Left hindlimb (tissue), 1 donor: Measurements from ENCODE around the gene TRPM2.
"Not testable (repeated sequence)": the region's sequence is repeated elsewhere in the genome, so short reads cannot be mapped to it uniquely, and the experiment has no call there.

Source experiments
- DNase-seq: peaks from one replicate; pipeline ENCODE4 v3.0.0-alpha.2; 2018

Gene TRPM2

GRCh38 chr21:44356160-44356559 lies 2.7 kb downstream of the TRPM2 start:
- DNase-seq = no peak

- DNase-seq = no peak
Observed at GRCh38 chr21:44356636-44357035, 3.2 kb downstream of the TRPM2 start.

- no peak for DNase-seq
Observed at GRCh38 chr21:44357064-44357837, 3.8 kb downstream of the TRPM2 start.

DNA sequence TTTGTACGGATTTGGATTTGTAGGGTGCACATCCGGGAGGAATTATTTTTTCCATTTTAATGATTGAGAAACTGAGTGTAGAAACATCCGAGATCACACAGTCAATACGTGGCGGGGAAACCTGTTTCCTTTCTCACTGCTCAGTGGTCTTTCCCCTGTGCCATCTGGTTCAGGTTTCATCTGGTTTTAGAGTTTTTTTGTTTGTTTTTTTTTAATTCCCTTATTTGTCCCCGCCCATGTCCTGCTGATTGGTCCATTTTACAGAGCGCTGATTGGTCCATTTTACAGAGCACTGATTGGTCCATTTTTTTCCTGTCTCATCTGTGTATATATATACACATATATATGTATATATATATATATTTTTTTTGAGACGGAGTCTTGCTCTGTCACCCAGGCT lies 6.0 kb downstream of the TRPM2 start:
- DNase-seq = no peak

GRCh38 chr21:44360159-44360558 lies 6.7 kb downstream of the TRPM2 start:
- peak; percentile 13 for DNase-seq

DNA sequence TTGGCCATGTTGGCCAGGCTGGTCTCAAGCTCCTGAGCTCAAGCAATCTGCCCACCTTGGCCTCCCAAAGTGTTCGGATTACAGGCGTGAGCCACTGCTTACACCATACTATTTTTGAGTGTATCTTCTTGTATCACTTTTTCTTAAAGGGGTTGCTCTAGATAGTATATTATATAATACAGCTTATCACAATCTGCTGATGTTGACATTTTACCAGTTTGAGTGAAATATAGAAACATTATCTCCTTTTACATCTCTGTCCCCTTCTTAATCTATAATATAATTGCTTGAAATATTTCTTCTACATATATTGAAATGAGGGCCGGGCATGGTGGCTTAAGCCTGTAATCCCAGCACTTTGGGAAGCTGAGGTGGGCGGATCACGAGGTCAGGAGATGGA lies 8.5 kb downstream of the TRPM2 start:
- DNase-seq = not testable (repeated sequence)

GRCh38 chr21:44363278-44363677 lies 9.9 kb downstream of the TRPM2 start:
- no peak for DNase-seq

GRCh38 chr21:44364151-44365053 lies 11.0 kb downstream of the TRPM2 start:
- no peak for DNase-seq

DNA sequence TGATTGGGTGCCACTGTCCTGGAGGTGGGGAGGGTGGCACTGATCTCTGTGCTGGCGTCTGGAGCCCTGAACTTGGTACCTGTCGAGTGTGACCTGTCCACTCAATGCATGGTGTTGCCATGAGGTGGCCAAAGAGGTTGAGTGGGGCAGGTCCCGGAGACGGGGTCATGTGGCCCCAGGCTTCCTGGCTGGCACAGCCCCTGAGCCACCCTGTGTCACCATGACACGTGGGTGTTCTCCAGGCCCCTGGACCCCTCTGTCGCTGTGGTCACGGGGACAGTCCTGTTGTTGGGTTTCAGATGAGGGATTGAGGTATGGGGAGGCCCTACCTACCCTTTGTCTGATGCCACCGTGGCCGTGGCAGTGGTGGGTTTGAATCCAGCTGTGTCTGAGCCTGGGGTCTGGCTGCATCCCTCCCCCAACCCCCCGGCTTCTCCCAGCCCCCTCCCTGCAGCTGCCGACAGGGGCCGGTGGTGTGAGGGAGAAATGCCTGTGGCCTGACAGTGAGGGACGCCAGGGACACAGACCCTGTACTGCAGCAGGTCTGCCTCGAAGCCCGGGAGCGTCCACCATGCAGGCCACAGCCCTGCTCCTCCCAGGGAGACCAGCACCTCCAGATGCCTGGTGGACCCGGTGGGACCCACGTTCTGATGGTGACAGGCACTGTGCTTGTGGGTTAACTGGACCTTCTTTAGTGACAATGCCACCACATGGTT lies 12.0 kb downstream of the TRPM2 start:
- no peak for DNase-seq

GRCh38 chr21:44365967-44366585 lies 12.7 kb downstream of the TRPM2 start:
- DNase-seq = no peak

DNA sequence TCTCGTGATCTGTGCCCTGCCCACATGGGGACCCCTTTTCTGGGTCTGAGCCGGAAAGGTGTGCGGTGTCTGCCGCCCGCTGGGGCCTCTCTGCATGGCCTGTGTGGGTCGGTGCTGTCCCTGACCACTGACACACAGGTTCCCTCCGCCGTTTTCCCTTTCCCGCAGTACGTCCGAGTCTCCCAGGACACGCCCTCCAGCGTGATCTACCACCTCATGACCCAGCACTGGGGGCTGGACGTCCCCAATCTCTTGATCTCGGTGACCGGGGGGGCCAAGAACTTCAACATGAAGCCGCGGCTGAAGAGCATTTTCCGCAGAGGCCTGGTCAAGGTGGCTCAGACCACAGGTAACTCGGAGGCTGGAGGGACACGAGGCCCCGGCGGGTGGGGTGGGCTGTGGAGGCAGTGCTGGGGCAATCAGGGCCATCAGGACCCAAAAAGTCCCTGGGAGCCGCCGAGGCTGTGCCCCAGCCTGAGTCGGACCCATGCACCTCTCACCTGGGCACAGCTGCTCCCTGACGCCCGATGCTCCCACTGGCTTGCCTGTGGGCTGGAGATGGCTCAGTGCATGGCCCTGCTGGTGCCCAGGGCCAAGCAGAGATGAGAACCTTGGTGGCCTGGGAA lies 13.3 kb downstream of the TRPM2 start:
- peak; percentile 21 for DNase-seq

DNA sequence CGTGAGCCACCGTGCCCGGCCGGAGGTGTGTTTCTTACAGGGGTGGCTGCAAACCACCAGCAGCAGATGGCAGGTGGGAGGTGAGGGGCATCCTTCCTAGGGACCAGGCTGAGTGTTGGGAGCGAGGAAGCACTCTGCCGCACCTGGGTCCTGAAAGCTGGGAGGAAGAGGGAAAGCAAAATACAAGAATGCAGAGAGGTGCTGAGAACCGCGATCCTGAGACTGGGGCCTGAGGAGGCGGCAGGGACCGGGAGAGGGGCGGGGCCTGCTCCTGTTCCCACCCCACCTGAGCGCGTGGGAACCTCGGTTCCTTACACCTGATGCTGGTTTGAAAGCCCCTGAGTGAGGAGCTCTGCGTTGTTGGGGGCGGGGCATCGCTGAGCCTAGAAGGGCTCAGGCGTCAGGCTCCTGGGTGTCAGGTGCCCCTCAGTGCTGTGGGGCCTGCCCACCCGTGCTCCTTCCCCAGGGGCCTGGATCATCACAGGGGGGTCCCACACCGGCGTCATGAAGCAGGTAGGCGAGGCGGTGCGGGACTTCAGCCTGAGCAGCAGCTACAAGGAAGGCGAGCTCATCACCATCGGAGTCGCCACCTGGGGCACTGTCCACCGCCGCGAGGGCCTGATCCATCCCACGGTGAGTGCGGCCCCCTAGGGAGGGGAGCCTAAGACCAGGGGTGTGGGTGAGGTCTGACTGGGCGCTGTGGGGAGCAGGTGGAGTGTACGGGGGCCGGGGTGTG lies 15.5 kb downstream of the TRPM2 start:
- peak; percentile 10 for DNase-seq

DNA sequence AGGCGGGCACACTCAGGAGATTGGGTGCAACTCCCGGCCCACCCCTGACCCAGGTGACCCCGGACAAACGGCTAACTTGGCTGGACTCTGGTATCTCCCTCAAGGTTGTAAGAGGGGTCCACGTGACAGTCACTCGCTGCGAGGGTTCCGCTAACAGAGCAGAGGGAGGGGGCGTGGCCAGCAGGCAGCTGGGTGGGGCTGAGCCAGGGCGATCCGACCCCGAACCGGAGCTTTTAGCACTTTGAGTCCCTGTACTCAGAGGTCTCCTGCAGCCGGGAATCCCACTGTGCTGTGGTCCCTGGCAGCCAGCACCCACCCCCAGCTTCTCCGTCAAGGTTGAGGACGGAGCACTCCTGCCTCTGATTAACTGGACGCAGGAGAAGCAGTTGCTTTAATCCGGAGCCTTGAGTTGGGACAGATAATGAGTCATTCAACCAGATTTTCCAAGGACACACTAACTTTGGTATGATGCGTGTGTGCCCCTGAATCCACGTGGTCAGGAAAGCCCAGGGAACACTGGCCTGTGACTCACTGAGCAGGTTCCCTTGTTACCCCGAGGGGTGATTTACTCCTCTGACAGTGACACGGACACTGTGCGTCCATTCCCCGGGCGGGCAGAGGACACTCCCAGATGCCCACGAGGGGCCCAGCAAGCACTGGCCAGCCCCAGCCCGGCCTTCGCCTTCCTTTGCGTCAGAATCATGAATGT lies 16.8 kb downstream of the TRPM2 start:
- DNase-seq = peak; percentile 25

GRCh38 chr21:44370786-44371410 lies 17.5 kb downstream of the TRPM2 start:
- no peak for DNase-seq

DNA sequence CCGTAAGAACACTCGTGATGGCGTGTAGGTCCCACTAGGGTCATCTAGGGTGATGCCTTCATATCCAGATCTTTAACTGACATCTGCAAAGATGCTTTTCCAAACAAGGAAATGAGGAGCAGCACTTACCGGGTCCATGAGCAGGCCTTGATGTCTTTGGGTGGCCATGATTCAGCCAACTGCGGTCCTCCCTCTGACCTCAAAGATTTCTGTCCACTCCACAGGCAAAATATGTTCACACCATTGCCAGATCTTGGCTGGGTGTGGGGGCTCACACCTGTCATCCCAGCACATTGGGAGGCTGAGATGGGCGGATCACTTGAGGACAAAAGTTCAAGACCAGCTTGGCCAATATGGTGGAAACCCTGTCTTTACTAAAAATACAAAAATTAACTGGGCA lies 18.2 kb downstream of the TRPM2 start:
- DNase-seq = no peak

GRCh38 chr21:44372616-44373015 lies 19.2 kb downstream of the TRPM2 start:
- no peak for DNase-seq

- DNase-seq = no peak
Observed at GRCh38 chr21:44374601-44375280, 21.3 kb downstream of the TRPM2 start.

DNA sequence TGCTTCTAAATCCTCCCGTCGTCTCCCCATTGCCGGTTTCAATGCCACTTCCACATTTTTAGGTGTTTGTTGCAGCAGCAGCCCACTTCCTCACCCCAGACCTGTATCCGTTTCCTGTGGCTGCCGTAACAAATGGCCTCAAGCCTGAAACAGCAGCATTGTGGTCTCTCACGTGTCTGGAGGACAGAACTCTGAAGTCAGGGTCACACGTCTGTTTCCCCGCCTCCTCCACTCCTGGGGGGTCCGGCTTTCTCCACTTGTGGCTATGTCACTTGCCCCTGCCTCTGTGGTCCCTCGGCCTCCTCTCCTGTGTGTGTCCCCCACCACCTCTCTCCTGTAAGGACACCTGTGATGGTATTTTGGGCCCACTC lies 21.8 kb downstream of the TRPM2 start:
- peak; percentile 32 for DNase-seq

- peak; percentile 18 for DNase-seq
Observed at GRCh38 chr21:44375761-44376241, 22.4 kb downstream of the TRPM2 start.

DNA sequence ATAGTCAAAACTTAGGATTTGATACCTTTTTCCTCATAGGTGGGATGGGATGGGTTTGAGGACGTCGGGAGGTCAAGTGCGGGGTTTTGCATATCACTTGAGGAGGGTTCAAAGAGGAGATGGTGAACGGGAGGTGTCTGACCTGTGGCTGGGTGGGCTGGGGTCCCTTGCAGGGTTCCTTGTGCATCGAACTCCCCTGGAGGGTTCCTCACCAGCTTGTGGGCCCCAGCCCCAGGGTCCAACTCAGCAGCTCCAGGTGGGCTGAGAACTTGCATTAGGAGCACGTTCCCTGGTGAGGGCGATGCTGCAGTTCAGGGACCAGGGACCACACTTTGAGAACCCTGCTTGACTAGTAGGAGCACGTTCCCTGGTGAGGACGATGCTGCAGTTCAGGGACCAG lies 23.2 kb downstream of the TRPM2 start:
- DNase-seq = no peak
